Epidermal melanocyte (primary cell): Measurements from ENCODE around the gene TMEM245.
"Not testable (repeated sequence)": the region's sequence is repeated elsewhere in the genome, so short reads cannot be mapped to it uniquely, and the experiment has no call there.

Source experiments
- DNase-seq: peaks from one replicate; pipeline ENCODE4 v3.0.0; 2011; ENCODE audit warnings: low spot score; ENCODE audit not compliant: insufficient read length

The TMEM245 gene

GRCh38 chr9:109001275-109001676, 118.5 kb downstream of the TMEM245 start:
- no peak for DNase-seq

GRCh38 chr9:108997112-108997511, 122.6 kb downstream of the TMEM245 start:
- no peak for DNase-seq

DNA sequence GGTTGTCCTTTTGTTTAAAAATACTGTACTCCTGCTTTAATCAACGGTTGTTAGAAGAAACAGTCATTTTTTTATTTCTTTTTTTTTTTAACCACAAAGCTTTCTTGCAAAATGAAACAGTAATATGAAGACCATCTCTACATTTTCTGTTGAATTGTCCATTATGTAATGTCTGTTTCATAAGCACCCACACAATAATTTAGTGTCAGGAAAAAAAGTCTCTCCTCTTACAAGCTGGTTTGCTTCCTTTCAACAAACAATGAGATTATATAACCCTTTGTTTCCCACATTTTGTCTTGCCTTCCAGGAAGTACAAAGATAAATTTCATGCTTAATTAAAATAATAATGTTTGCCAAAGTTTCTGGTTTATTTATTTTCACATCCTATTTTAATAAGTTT, 123.1 kb downstream of the TMEM245 start:
- no peak for DNase-seq

DNA sequence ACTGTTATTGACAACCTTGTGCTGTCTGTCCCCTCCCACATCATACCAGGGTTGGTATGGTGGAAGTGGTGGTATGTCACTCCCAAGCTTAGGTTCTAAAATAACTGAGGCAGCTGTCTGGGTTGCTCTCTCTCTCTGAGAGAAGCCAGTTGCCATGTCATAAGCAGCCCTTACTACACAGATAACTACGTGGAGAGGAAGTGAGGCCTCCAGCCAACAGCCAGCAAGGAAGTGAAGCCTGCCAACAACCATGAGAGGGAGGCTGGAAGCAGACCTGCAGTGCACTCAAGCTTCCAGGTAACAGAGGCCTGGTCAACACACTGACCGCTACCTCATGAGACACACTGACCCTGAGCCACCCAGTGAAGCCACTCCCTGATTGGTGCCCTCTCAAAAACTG, 125.1 kb downstream of the TMEM245 start:
- DNase-seq = no peak

- DNase-seq = no peak
Observed at GRCh38 chr9:108991479-108991878, 128.3 kb downstream of the TMEM245 start.

GRCh38 chr9:108983885-108984284, 135.9 kb downstream of the TMEM245 start:
- DNase-seq = no peak

DNA sequence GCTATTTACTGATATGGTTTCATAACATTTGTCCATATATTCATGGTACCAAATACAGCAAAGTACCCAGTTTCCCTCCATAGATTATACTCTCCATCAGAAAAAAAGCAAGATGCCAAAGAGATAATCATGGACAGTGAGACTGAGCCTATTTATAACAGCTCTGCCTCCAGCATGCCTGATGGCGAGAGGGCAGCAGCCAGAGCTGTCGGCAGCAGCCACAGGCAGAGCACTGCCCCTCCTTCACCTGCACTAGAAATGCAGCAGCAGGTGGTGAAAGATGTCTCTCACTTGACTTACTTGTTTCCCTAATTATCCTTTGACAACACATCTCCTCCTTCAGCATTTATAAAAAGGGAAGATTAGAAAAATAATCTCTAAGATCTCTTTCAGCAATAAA, 138.9 kb downstream of the TMEM245 start:
- DNase-seq = no peak

DNA sequence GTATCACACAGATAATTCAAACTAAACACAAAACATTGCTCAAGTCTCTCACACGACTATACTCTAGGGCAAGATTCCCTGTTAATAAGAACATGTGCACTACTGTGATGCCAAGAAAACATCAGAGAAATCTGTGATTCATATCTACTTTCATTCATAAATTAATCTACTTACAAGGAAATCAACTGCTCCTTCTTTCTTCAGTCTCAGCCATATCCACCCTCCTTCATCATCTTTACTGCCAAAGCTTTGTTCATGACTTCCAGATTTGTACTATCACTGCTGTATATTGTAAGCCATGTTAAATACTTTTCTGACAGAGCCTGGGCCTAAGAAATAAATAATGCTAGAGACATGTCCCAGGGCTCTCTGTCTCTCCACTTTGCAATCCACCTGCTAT, 141.5 kb downstream of the TMEM245 start:
- DNase-seq = no peak

DNA sequence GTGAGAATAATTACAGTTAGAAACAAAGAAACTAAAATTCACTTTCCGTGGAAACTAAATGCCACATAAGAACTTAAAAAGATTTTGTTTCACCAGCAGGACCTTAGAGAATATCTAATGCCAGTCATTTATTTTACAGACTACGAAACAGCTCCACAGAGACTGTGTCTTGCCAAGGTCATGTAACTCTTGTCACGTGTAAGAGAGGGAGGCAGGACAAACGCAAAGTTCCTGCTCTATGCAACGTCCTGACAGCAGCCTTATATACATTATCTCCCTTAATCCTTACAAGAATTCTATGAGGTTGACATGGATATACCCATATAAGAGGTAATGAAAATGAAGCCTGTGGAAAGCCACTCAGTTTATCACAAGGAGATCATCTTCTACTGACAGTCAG, 145.9 kb downstream of the TMEM245 start:
- no peak for DNase-seq

DNA sequence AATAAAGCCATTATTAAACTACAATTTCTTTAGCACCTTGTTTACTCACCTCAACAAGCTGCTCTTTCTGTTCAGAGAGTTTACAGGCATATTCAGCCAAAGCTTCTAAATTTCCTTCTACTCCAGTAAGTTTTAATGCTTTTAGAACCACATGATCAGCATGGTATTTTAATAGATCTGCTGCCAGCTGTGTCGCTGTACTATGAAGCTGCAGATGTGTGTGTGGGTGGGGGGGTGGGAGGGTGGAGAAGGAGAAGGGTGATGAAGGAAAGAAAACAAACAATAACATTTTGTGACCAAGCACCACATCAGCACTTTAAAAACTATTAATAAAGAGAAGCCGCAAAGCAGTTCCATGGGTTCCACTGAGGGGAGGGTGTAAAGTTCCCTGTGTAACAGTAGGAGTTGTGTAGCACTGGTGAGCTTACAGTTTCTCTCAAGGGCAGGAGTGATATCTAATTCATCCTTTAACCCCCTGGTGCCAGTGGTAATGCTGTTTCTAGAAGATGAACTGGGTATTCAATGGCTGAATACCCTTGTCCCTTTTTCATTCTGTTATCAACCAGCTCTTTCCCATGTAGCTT, 147.0 kb downstream of the TMEM245 start:
- DNase-seq = peak; percentile 33

DNA sequence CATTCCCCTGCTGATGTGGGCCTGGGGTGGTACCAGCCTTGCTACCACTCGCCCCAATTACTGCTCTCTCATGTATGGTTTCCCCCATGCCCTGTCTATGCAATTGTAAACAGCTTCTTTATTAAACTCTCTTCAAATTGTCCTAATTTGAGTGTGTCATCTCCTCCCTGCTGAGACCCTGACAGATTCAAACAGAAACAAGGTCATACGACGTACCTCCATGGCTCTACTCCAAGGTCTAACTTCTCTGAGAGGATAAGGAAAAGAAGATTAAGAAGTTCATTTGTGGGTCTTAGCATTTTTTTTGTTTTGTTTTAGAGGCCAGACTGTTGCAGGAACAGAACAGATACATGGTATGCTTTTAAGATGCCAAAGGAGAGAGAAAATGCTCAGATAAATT, 147.6 kb downstream of the TMEM245 start:
- DNase-seq = no peak

- DNase-seq = not testable (repeated sequence)
Observed at GRCh38 chr9:108971392-108971791, 148.4 kb downstream of the TMEM245 start.

DNA sequence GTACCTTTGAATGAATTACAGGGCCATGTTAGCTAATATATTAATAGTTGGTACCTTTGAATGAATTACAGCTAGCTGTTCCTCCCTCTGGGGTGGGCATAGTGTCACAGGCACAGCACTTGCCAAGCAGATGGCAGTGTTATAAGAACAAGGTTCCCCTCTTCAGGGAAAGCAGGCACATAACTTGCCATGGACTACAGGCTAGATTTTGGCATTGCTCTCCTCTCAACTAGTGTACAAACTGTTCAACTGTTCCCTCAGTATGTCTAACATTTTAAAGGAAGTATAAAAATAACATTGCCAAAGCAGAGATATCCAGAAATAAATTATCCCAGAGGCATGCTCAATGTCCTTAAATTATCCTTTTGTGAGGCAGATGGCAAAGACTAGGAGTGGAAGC, 151.8 kb downstream of the TMEM245 start:
- DNase-seq = no peak
